GM23248 (cell line): ENCODE results near the gene ANO1.

Source experiments
- EZH2 ChIP-seq: fragments of 200-600 bp; sonication (generic); IDR thresholded peaks from 2 replicates; pipeline ENCODE4 v1.6.1; 2018; ENCODE audit warnings: antibody characterized with exemption, mild to moderate bottlenecking; ENCODE audit not compliant: insufficient read depth, poor library complexity, severe bottlenecking
- EZH2phosphoT487 ChIP-seq: fragments of 200-600 bp; sonication (generic); IDR thresholded peaks from 2 replicates; pipeline ENCODE4 v1.6.1; 2018; ENCODE audit warnings: antibody characterized with exemption, moderate library complexity, mild to moderate bottlenecking, low read depth; ENCODE audit not compliant: insufficient read depth

GRCh38 chr11:70116386-70117065 lies 38.4 kb downstream of the ANO1 start:
- no peak for TF ChIP-seq EZH2phosphoT487
- no peak for TF ChIP-seq EZH2
